A673 (cell line): ENCODE results near the gene ATP5F1E. TPM values are rescaled to one million over a fixed set of nuclear protein-coding genes. Genes with fewer than 3 reads are reported as not detected.

ENCODE experiments used
- BruUV-seq: library from RNA; stranded (reverse); fragments of 400-500 nt; replicated peaks from 2 replicates; lab custom pipeline; 2021; lab: Mats Ljungman, UMichigan
- CTCF ChIA-PET: fragments of 300-600 bp; sonication (Branson Sonifier 250); formaldehyde crosslinking; loops from one replicate; lab custom pipeline; 2022; ENCODE audit warnings: antibody characterized with exemption; lab: Charles Lee
- POLR2A ChIA-PET: fragments of 300-600 bp; sonication (Branson Sonifier 250); formaldehyde crosslinking; loops from one replicate; lab custom pipeline; 2022; ENCODE audit warnings: antibody characterized with exemption; ENCODE audit not compliant: low non-redundant PET; lab: Charles Lee
- DNase-seq: peaks from one replicate; pipeline ENCODE4 v3.0.0-alpha.2; 2015; ENCODE audit warnings: low spot score
- H3K27ac ChIP-seq: fragments of 200-600 bp; sonication (generic); 2 replicates; pipeline ENCODE4 v1.5.1; 2016; ENCODE audit warnings: mixed run types, low read depth, mild to moderate bottlenecking, mixed read lengths, antibody characterized with exemption, low read length; ENCODE audit not compliant: poor library complexity, severe bottlenecking
- H3K27me3 ChIP-seq: fragments of 200-600 bp; sonication (generic); replicated peaks from 2 replicates; pipeline ENCODE4 v1.6.1; 2017; ENCODE audit warnings: mixed run types, low read depth, mild to moderate bottlenecking, mixed read lengths, antibody characterized with exemption, low read length; ENCODE audit not compliant: insufficient read depth, poor library complexity
- H3K36me3 ChIP-seq: fragments of 200-600 bp; sonication (generic); 2 replicates; pipeline ENCODE4 v1.6.1; 2016; ENCODE audit warnings: mixed run types, mild to moderate bottlenecking, mixed read lengths, antibody characterized with exemption, low read length; ENCODE audit not compliant: insufficient read depth, poor library complexity, severe bottlenecking
- H3K4me1 ChIP-seq: fragments of 200-600 bp; sonication (generic); 2 replicates; pipeline ENCODE4 v1.6.1; 2017; ENCODE audit warnings: mixed run types, mild to moderate bottlenecking, mixed read lengths, antibody characterized with exemption, low read length; ENCODE audit not compliant: insufficient read depth, poor library complexity, severe bottlenecking
- H3K4me3 ChIP-seq: fragments of 200-600 bp; sonication (generic); 2 replicates; pipeline ENCODE4 v1.5.1; 2016; ENCODE audit warnings: low read depth, mixed run types, mild to moderate bottlenecking, mixed read lengths, low read length; ENCODE audit not compliant: poor library complexity, severe bottlenecking
- H3K9me3 ChIP-seq: fragments of 200-600 bp; sonication (generic); 2 replicates; pipeline ENCODE4 v1.6.1; 2016; ENCODE audit warnings: mixed run types, low read depth, mild to moderate bottlenecking, mixed read lengths, antibody characterized with exemption, low read length; ENCODE audit not compliant: poor library complexity, severe bottlenecking
- EZH2 ChIP-seq: fragments of 200-600 bp; sonication (generic); IDR thresholded peaks from 2 replicates; pipeline ENCODE4 v1.6.1; 2017; ENCODE audit warnings: borderline replicate concordance, low read depth, mild to moderate bottlenecking, mixed read lengths, antibody characterized with exemption, low read length; ENCODE audit not compliant: poor library complexity, severe bottlenecking
- intact Hi-C: fragments of 100-400 bp; cut with micrococcal nuclease; formaldehyde crosslinking; loops from one replicate; pipeline ENCODE4 v1.10.0; 2022; ENCODE audit not compliant: unreplicated experiment
- total RNA-seq: library from RNA; stranded (reverse); gene quantifications from 2 replicates; pipeline ENCODE4 v1.2.3, GENCODE V29; 2021
- TF ChIP-seq, protein P1 (sequence below): fragments of 300-800, 200-600 bp; sonication (generic); conservative IDR thresholded peaks from 2 replicates; pipeline ENCODE4 v1.5.1; 2017; ENCODE audit warnings: low read depth, mild to moderate bottlenecking, antibody characterized with exemption, low read length, moderate library complexity, mixed read lengths

The ATP5F1E gene
- total RNA-seq, 1 experiment from 2014 or later, result 76.8 TPM

- intact Hi-C loops, result no loop called here
- ChIA-PET POLR2A (no interaction called here), CTCF (no interaction called here)
- Histone ChIP-seq H3K4me3 (no peak overlapping the region), H3K27ac (no peak overlapping the region), H3K36me3 (peaks cover 86% of the 10 kb centered on the region), H3K4me1 (no peaks in the 10 kb centered on the region), H3K27me3 (no peaks in the 10 kb centered on the region), H3K9me3 (no peaks in the 10 kb centered on the region)
- TF ChIP-seq EZH2, result no peak
- TF ChIP-seq, protein P1, sequence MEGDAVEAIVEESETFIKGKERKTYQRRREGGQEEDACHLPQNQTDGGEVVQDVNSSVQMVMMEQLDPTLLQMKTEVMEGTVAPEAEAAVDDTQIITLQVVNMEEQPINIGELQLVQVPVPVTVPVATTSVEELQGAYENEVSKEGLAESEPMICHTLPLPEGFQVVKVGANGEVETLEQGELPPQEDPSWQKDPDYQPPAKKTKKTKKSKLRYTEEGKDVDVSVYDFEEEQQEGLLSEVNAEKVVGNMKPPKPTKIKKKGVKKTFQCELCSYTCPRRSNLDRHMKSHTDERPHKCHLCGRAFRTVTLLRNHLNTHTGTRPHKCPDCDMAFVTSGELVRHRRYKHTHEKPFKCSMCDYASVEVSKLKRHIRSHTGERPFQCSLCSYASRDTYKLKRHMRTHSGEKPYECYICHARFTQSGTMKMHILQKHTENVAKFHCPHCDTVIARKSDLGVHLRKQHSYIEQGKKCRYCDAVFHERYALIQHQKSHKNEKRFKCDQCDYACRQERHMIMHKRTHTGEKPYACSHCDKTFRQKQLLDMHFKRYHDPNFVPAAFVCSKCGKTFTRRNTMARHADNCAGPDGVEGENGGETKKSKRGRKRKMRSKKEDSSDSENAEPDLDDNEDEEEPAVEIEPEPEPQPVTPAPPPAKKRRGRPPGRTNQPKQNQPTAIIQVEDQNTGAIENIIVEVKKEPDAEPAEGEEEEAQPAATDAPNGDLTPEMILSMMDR, result no peak
- BruUV-seq, result no TSS peak
- no peak for DNase-seq
Measured at GRCh38 chr20:58989196-58989595, 42.9 kb downstream of the ATP5F1E start.

- intact Hi-C loops, result no loop called here
- no peaks in the 10 kb centered on the region for H3K9me3 ChIP-seq
- CTCF ChIA-PET, result no interaction called here
- no TSS peak for BruUV-seq
- TF ChIP-seq, protein P1, result no peak
- TF ChIP-seq EZH2, result no peak
- no peak for DNase-seq
- H3K4me3 ChIP-seq, result no peak overlapping the region
- POLR2A ChIA-PET, result interaction anchor here (0.8 kb wide), 1 partner anchor 338 kb away, joined by 3 read pairs; the partner anchor contains the start of gene STX16
- H3K36me3 ChIP-seq, result peaks cover 79% of the 10 kb centered on the region
- no peaks in the 10 kb centered on the region for H3K4me1 ChIP-seq
- no peak overlapping the region for H3K27ac ChIP-seq
- no peaks in the 10 kb centered on the region for H3K27me3 ChIP-seq
Measured at GRCh38 chr20:58988565-58988882, 43.6 kb downstream of the ATP5F1E start.

DNA sequence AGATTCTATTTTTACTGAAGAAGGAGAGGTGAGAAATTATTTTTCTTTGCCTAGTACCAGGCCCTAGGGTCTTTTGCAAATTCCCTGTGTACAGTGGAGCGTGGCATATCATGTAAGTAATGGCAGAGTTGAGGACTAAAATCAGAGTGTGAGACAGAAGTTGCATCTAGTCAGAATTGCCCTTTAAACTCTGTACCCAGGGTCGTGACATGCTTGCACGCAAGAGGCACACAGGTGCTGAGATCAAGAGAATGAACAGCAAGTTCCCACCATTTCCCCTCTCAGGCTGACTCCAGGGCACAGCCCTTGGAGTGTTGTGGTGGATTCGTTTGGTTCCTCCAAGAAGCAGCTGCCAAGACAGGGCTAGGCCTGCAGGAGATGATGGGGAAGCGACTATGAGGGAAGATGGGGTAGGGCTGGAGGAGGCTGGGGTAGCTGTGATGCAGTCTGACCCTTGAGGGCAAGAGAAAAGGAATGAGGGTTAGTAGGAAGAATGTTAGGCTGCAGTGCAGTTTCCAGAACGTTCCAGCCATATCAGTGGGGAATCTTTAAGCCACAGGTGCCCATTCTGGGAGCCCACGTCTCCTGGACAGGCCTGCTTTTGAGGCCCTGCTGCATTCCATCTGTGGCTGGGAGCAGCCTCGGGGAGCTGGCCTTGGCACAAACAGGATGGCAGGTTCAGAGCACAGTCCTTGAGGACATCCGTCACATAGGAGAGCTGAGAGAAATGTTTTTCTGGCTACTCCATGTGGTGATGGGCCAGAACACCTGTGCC, 44.2 kb downstream of the ATP5F1E start:
- BruUV-seq, result no TSS peak
- TF ChIP-seq, protein P1, result no peak
- no peak for TF ChIP-seq EZH2
- Histone ChIP-seq H3K9me3 (no peaks in the 10 kb centered on the region), H3K27ac (no peak overlapping the region), H3K4me1 (peaks cover 1% of the 10 kb centered on the region), H3K4me3 (no peak overlapping the region), H3K27me3 (no peaks in the 10 kb centered on the region), H3K36me3 (peaks cover 74% of the 10 kb centered on the region)
- ChIA-PET CTCF (no interaction called here), POLR2A (interaction anchor here (0.8 kb wide), 1 partner anchor 337 kb away, joined by 3 read pairs; the partner anchor contains the start of gene STX16)
- intact Hi-C loops, result no loop called here
- no peak for DNase-seq
